Colon (tissue), 2 donors: Measurements from ENCODE around the gene MAGI1.

Experiments
- FAIRE-seq: peaks from 2 replicates; lab custom pipeline; 2012; peaks lifted over from hg19 to GRCh38; lab: Jason Lieb, UNC
- donor health status: control.
- donor health status: control.

The MAGI1 gene

GRCh38 chr3:65971293-65972252 is 67.1 kb downstream of the MAGI1 start:
- FAIRE-seq = no peak

- no peak for FAIRE-seq
These were observed 69.7 kb downstream of the MAGI1 start for GRCh38 chr3:65968996-65969395.

DNA sequence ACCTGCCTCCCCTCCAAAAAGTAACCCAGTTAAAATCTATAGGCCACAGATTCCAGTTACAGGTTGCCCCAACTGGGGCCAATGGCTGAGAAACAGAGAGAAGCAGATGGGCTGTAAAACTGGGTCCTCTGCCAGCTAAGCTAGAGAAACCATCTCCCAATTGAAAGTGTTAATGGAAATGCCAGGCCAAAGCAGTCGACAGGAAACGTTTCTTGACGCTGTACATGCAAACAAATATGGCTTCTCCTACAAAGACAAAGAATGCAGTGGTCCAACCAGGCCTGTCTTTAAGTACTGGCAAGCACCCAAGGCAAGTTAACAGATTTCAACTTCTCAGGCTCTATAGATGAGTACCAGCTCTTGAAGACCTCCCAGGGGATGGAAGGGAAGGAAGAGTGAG is 71.3 kb downstream of the MAGI1 start:
- FAIRE-seq = no peak

- FAIRE-seq = no peak
These were observed 73.9 kb downstream of the MAGI1 start for GRCh38 chr3:65964838-65965237.

DNA sequence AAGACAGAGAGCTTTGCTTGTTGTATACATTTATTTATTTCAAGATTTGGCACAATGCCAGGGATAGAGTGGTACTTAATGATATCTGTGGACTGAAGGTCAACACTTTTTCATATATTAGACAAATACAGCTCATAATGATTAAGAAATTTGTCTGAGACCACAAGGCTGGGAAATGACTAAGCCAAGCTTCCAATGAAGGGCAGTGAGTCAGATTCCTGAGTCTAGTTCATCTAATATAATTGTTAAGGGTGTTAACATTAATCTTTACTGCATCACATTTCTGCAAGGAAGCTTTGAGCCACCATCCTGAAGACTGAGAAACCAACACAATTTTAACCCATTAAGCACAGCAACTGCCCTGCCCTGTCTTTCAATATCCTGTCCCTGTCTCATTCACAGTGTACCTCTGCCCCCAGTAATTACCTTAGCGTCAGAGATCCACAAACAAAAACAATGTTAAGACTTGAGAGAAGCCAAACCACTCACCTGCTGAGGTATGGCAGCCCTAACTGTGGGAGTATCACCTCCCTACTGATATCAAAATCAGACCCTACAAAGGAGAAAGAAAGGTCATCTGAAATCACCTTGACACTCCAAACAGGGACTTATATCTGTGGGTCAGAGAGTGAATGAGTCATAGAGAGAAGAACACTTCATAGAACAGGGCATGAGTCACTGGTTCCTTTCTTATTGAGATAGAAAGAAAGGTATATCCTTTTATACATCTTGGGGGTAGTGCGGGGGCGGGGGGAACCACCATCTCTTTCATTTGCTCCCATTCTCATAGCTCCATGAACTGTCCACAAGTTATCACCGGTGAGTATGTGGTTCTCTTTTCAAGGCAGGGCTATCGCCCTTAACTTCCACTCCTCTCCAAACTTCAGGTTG is 74.7 kb downstream of the MAGI1 start:
- FAIRE-seq = no peak

DNA sequence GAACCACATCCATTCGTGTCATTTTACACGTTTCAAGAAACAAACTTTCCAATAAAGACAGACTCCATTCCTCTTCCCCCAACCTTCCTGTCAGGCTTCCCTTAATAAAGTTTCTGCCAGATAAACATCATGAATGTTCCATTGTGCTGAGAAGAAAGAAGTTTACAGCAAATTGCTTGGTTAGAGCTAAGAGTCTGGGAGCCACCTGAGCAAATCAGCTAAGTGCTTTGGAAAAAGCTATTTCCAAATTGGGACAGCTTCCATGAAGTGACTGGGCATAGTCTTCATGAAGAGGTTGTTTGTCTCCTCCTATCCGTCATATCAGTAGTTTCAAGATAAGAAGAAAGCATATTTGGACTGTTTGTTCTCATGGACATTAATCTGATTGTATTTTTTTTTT is 77.0 kb downstream of the MAGI1 start:
- no peak for FAIRE-seq

DNA sequence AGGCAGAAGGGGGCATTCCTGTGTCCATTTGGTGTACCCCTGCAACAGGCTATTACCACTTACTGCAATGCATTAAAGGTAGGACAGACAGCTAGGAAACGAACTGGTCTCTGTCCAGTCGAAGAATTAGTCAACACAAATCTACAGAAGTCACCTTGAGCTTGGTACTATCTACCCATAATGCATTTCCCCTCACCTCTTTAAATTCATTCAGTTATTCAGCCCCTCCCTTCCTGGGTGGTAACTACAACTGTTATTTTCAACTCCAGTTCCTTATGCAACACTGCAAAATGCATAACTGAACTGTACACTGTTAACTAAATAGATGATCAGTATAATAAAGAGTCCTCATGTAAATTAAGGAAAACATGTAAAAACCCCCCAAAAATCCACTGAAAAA is 77.6 kb downstream of the MAGI1 start:
- FAIRE-seq = no peak

GRCh38 chr3:65960087-65960486 is 78.6 kb downstream of the MAGI1 start:
- no peak for FAIRE-seq

GRCh38 chr3:65958216-65958615 is 80.5 kb downstream of the MAGI1 start:
- no peak for FAIRE-seq

DNA sequence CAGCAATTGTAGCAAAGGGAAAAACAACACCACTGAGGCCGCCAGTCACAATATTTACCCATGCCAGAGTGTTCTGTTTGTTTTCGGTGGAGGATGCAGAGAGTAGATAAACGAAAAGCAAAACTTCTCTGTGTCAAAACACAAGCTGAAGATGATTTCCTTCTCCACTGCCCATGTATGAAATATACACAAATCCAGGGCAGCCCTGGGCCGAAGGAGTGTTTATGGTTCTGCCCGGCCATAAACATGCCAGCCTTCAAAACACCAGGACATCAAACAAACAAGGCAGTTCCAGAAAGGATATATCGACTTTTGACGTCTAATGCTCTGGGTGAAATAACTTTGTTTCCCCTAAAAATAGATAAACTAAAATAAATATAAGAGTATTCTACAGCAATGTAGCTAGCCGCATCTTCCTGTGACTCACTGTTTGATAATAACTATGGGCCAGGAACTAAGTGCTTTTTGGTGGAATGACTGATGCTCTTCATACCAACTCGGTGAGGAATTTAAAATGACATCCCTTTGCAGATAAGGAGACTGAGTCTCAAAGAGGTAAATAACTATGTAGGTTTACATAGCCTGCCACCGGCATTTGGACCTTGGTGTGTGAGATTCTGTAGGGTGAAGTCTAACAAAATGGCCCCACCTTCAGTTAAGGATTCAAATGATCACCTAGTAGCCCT is 82.8 kb downstream of the MAGI1 start:
- FAIRE-seq = no peak

DNA sequence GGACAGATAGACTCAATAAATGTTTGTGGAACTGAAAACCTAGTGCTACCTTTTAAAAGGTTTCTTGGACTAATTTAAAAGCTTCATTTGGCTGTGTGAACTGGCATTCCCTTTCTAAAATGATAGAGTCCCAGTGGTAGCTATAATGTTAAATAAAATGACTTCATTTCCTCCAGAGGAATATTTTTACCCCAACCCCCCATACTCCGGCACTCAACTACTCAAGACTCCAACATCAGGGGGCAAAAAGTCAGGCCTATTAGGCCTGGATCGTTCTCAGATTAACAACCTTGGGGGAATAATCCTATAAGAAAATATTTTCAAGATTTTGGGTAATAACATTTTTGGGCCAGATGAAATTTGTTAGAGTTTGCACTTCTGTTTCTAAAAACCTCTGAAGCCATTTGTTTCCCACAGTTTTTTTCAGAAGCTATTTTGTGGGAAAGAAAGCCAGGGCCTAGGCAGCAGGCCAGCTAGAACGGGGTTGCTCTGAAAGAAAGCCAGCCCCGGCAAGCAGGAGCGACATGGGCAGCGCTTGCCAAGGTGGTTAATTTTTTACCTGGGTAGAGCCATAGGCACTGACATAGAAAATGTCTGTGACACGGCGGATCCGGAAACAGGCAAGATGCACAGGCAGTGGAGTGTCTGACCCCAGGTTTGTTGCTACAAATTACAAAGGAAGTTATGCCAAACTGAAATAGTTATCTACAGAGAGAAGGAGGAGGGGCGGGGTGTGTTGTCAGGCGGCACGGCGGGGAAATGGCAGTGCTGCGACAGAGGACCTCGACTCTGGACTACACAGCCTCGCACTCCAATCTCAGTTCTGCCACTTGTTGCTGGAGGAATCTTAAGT is 84.6 kb downstream of the MAGI1 start:
- no peak for FAIRE-seq

- no peak for FAIRE-seq
These were observed 85.4 kb downstream of the MAGI1 start for GRCh38 chr3:65953301-65953812.

DNA sequence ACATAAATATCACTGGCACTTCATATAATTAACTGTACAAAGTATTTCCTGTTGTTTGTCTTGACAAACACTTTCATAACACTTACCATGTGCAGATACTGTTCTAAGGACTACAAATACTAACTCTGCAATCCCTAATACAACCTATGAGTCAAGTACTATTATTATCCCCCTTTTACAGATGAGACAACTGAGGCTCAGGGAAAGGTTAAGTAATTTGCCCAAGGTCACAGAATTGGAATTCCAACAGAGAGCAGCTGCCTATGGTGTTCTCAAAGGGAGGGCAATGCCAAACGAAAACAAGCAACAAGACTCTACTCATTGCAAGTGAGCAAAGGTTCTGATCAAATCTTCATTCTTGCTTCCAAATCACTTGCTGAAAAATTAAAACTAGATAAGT is 85.9 kb downstream of the MAGI1 start:
- FAIRE-seq = no peak

DNA sequence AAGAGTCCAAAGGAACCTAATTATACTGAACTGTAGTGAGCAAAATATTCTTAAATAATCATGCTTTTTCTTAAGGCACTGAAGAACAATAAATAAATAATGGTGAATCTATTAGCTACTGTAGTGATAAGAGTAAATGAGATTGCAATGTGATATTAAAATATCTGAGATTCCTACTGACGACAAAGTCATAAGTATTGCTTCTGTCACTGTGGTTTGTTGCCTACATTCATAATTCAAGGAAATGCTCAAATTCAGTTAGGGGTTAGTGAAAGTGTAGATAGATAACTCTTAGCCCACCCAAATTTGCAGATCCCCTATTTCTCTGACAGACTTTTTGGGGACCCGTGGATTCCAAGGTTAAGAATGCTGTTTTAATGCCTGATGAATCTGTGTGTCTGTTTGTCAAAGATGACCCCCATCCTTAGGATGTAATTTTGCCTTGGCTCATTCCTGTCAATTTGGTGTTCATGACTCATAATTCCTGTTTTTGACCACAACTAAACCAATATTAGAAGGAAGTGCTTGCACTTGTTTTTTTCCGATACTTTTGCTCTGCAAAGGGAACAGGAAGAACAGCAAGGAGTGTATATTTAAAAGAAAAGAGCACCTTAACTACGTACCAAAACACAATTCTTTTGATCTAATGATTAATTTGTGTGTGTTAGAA is 86.7 kb downstream of the MAGI1 start:
- peak; percentile 53 for FAIRE-seq

GRCh38 chr3:65950340-65951326 is 88.1 kb downstream of the MAGI1 start:
- FAIRE-seq = no peak

DNA sequence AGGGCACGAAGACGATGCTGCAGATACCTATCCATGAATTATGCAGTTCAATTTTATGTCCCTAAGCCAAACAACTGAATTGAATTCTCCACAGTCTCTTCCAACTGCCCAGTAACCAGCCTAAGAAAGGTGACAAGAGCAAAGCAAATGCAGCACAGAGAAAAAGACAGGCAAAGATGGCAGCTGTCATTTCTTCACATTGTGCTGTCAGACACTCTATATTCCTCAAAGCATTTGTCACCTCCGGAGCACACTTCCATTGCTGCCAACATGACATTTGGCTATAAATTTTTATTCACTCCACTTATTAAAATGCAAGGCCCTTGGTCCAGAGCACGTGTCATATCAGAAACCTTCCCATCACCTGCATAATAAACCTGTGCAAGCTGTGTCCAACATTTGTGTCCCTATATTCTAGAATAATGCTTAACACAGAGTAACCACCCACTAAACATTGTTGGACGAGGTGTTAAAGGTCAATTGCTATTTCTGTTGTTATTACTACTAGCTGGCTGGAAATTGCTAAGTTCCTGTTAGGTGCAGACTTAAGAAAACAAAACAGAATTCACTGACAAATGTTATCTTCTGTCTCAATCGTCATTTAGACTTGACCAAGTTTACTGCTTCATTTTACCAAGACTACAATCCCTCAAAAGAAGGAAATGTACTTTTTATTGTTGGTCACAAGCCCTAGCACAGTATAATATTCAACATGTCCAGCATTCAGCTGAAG is 89.7 kb downstream of the MAGI1 start:
- peak; percentile 49 for FAIRE-seq

DNA sequence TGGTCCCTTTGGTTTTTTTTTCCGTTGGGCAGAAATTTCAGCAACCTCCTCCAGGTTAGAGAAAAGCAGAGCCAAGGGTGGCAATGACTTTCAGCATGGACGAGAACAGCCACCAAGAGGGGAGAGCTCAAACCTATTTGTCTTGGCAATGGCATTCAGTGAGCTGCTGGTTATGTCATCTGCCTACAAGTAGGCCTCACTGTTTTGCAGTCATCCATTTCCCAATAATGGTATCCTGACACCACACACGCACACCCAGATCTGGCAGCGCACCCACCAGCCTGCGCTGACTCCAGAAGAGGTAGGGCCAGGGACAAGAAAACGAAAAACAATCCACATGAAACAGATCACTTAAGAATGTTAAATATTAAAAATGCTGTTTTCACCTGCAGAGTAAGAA is 92.3 kb downstream of the MAGI1 start:
- no peak for FAIRE-seq

- no peak for FAIRE-seq
These were observed 92.8 kb downstream of the MAGI1 start for GRCh38 chr3:65945953-65946352.

DNA sequence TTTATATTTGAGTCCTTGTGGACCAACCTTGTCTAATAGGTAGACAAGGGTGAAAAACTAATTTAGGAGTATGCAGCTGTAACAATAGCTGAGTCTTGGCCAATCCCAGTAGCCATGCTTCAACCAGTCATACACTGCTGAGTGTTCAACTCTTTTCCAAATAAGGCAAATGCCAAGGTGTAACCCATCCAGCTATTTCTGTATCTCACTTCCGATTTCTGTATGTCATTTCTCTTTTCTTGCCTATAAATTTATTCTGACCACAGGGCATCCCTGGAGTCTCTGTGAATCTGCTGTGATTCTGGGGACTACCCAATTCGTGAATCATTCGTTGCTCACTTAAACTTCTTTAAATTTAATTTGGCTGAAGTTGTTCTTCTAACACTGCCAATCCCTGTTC is 93.2 kb downstream of the MAGI1 start:
- FAIRE-seq = no peak
